Astrocyte of the spinal cord (primary cell): ENCODE results near the gene CEMIP2.

ENCODE experiments used
- DNase-seq: peaks from one replicate; pipeline ENCODE4 v3.0.0; 2011; ENCODE audit warnings: low read depth, low spot score
- H3K4me3 ChIP-seq: 2 replicates; pipeline ENCODE4 v1.5.1; 2011; ENCODE audit warnings: low read depth, mild to moderate bottlenecking, low read length, moderate library complexity
- in situ Hi-C: cut with HindIII; loops from 2 replicates; pipeline ENCODE4 v1.10.0; 2017; ENCODE audit warnings: low sequenced_read_pairs
- TF ChIP-seq, protein P1 (sequence below): IDR thresholded peaks from 2 replicates; pipeline ENCODE4 v1.5.1; 2012; ENCODE audit warnings: low read depth, mild to moderate bottlenecking, low read length, inconsistent platforms

Gene CEMIP2

GRCh38 chr9:71655141-71655540, 113.2 kb downstream of the CEMIP2 start:
- H3K4me3 ChIP-seq, result no peak overlapping the region
- no peak for DNase-seq
- TF ChIP-seq, protein P1, sequence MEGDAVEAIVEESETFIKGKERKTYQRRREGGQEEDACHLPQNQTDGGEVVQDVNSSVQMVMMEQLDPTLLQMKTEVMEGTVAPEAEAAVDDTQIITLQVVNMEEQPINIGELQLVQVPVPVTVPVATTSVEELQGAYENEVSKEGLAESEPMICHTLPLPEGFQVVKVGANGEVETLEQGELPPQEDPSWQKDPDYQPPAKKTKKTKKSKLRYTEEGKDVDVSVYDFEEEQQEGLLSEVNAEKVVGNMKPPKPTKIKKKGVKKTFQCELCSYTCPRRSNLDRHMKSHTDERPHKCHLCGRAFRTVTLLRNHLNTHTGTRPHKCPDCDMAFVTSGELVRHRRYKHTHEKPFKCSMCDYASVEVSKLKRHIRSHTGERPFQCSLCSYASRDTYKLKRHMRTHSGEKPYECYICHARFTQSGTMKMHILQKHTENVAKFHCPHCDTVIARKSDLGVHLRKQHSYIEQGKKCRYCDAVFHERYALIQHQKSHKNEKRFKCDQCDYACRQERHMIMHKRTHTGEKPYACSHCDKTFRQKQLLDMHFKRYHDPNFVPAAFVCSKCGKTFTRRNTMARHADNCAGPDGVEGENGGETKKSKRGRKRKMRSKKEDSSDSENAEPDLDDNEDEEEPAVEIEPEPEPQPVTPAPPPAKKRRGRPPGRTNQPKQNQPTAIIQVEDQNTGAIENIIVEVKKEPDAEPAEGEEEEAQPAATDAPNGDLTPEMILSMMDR, result no peak
- in situ Hi-C loops, result no loop called here

DNA sequence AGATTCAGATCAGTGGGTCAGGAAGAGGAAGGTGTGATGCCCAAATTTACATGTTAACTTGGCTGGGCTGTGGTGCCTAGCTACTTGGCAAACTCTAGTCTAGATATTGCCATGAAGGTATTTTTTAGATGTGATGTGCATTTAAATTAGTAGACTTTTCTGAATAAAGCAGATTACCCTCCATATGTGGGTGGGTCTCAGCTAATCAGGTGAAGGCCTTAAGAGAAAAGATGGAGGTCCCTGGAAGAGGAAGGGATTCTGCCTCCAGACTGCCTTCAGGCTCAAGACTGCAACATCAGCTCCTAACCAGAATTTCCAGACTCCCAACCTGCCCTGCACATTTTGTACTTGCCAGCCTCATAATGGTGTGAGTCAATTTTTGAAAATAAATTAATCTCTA, 115.8 kb downstream of the CEMIP2 start:
- in situ Hi-C loops, result no loop called here
- TF ChIP-seq, protein P1, result no peak
- DNase-seq, result no peak
- H3K4me3 ChIP-seq, result no peak overlapping the region

- no peak overlapping the region for H3K4me3 ChIP-seq
- TF ChIP-seq, protein P1, result no peak
- in situ Hi-C loops, result no loop called here
- DNase-seq, result no peak
Measured at GRCh38 chr9:71648453-71648852, 119.9 kb downstream of the CEMIP2 start.

- H3K4me3 ChIP-seq, result no peak overlapping the region
- TF ChIP-seq, protein P1, result no peak
- in situ Hi-C loops, result no loop called here
- DNase-seq, result peak; percentile 85
Measured at GRCh38 chr9:71647094-71647591, 121.2 kb downstream of the CEMIP2 start.

GRCh38 chr9:71646131-71646530, 122.2 kb downstream of the CEMIP2 start:
- TF ChIP-seq, protein P1, result no peak
- in situ Hi-C loops, result no loop called here
- H3K4me3 ChIP-seq, result no peak overlapping the region
- DNase-seq, result no peak

- no peak for DNase-seq
- no peak overlapping the region for H3K4me3 ChIP-seq
- TF ChIP-seq, protein P1, result no peak
- in situ Hi-C loops, result no loop called here
Measured at GRCh38 chr9:71644819-71645362, 123.4 kb downstream of the CEMIP2 start.

GRCh38 chr9:71643330-71643729, 125.0 kb downstream of the CEMIP2 start:
- no peak overlapping the region for H3K4me3 ChIP-seq
- TF ChIP-seq, protein P1, result no peak
- in situ Hi-C loops, result no loop called here
- DNase-seq, result no peak
